CD4-positive, alpha-beta T cell treated with Interferon alpha-2 for 1 hour (primary cell): ENCODE measurements around the gene RFPL2.

ENCODE experiments used
- DNase-seq, 2 donors: peaks; one replicate each; pipeline ENCODE4 v3.0.0-alpha.2; 2020 to 2022

The RFPL2 gene

GRCh38 chr22:32204856-32205722 lies at the start of gene RFPL2:
RFPL2 (minus strand) TSS chr22:32205073; CDS start chr22:32202451, 2,622 bp downstream.
- peak; percentile 21 to 65 for DNase-seq

DNA sequence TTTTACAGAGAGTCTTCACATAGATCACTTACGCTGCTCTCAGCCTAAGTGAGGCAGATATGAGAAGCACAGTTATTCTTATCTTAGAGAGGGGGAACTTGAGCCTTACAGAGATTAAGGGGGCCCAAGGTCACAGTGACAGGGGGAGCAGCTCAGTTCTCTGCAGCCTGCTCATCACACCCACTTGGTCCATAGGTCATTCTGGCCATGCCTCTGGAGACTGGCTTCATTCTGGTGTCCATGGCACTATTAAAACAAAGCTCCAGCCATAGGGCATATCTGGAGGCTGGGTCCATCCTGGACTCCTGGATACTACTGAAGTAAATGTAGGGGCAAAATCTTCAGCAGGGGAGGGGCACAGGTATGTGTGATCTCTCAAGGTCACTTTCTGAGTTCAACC lies 44.4 kb upstream of the RFPL2 start:
- DNase-seq: no peak

DNA sequence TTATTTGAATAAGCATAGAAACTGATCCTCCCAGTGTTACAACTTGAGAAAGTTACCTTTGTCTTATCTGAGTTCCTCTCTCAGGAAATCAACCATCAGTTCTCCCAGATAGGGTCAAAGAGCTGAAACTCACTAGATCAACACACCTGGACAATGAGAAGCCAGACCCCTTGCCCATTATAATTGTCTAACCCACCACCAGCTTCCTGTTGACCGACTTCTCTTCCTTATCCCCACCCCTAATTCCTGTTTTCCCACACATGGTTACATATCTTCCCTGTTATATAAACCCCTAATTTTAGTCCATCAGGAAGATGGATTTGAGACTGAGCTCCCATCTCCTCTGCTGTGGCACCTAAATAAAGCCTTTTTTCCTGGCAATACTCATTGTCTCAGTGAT lies 43.4 kb upstream of the RFPL2 start:
- DNase-seq: no peak

- no peak for DNase-seq
These were observed 41.3 kb upstream of the RFPL2 start for GRCh38 chr22:32246166-32246565.

- no peak for DNase-seq
These were observed 40.2 kb upstream of the RFPL2 start for GRCh38 chr22:32245042-32245441.

- no peak for DNase-seq
These were observed 39.7 kb upstream of the RFPL2 start for GRCh38 chr22:32244547-32244946.

DNA sequence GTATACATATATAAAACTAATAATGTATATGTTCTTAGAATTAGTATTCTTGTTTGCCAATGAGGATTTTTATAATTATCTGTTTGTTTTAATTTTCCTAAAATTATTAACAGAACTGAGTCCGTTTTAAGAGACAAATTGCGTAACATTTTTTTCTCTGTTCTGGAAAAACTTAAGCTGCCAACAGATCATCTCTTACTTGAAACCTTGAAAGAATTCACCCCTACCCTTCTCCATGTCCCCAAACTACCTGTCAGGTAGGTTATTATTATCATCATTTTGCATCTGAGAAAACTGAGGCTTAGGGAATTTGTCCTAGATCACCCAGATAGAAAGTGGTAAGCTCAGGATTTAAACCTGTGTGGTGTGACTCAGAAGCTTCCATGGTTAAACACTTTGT lies 35.6 kb upstream of the RFPL2 start:
- DNase-seq: no peak

DNA sequence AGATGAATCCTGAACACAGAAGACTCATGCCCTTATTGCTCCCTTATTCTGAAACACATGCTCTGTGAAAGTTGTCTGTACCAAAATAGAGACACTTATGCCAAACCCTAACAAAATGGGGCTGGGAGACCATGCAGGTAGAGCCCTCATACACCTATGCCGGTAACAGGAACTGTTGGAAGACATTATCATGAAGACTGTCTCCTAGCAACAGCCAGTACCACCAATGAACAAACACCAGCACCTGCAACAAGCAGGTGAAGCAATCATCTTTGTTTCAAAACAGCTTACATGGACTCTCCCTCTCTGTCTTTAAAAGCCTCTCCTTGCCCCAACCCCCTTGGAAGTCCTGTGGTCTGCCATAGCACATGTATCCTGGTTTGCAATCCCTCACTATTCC lies 33.0 kb upstream of the RFPL2 start:
- no peak for DNase-seq

- DNase-seq: no peak
These were observed 32.1 kb upstream of the RFPL2 start for GRCh38 chr22:32236970-32237369.

- DNase-seq: no peak
These were observed 28.2 kb upstream of the RFPL2 start for GRCh38 chr22:32233091-32233490.

GRCh38 chr22:32232191-32232830 lies 27.4 kb upstream of the RFPL2 start:
- no peak for DNase-seq

GRCh38 chr22:32226326-32227104 lies 21.6 kb upstream of the RFPL2 start:
- DNase-seq: no peak

DNA sequence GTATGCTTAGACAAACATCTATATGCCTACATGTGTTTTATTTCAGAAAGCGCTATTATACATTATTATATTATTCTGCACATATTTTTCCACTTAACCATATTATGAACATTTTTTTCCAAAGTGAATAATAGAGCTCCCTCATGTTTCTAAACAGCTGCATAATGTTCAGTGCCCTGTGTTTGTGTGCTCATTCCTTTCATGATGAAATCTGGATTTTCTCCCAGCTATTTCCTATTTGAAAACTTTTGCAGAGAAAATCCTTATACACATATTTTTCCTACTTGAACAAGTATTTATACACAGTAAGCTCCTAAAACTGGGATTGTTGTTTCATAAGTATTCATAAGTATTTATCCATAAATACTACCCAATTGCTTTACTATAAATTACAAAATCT lies 18.1 kb upstream of the RFPL2 start:
- DNase-seq: no peak

DNA sequence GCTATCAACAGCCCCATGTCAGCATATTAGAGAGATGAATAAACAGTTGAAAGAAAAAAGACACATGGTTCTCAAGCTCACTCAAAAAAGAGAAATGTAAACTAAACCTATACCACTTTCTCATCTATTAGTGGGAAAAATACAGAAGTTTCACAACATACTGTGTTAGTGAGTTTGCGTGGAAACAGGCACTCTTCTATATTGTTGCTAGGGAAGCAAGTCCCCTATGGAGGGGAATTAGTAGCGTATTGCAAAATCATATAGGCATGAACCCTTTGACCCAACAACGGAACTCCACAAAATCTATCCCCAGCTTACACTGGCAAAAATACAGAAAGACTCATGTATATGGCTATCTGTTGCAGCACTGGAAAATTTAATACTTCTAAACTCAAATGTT lies 14.2 kb upstream of the RFPL2 start:
- peak; percentile 6 to 22 for DNase-seq

- peak; percentile 12 to 44 for DNase-seq
These were observed 13.6 kb upstream of the RFPL2 start for GRCh38 chr22:32218470-32218869.

DNA sequence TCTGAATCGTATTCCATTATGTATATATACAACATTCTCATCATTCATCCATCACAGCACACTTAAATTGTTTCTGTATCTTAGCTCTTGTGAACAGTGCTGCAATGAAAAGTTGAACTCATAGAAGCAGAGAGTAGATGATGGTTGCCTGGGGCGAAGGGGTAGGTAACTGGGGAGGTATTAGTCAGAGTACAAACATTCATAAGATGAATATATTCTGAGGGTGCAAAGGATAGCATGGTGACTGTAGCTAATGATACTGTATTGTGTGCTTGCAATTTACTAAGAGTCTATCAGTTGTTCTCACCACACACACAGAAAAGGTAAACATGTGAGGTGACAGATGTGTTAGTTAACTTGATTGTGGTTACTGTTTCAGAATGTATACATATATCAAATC lies 12.6 kb upstream of the RFPL2 start:
- no peak for DNase-seq

GRCh38 chr22:32216911-32217310 lies 12.0 kb upstream of the RFPL2 start:
- DNase-seq: no peak

DNA sequence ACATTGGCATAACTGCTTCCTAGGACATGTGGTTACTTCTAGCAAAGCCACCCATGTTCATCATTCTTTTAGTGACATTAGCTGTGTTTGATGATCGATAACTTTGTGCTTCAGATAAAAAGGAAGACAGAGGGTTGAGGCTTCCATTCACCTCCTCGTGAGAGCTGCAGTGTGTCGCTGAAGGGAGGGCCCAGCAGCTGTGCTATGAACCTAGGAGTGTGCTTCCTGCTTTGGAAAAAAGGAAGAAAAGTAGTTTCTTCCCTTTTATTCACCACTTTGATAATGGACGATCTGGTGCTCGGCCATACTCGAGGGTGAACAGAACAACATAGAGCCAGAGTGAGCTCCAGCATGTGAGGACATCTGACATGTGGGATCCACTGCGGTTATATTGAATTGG lies 6.1 kb upstream of the RFPL2 start:
- no peak for DNase-seq

DNA sequence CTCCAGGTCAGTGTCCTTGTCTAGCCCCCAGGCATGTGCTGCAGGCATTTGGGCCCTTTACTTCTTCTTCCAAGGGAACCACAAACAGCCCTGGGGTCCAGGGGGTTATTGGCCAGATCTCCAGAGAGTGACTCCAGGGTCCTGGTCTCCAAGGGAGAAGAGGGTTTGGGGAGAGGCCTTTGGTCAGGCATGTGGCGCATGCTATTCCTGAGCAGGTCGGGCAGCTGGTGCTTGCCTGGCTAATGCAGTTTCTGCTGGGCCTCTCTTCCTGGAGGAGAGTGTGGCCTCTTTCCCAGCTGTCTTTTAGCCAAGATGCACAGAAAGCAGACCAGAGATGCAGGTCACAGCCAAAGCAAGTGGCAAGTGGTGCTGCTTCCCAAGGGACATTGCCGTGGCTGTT lies 3.8 kb upstream of the RFPL2 start:
- no peak for DNase-seq

GRCh38 chr22:32207971-32208480 lies 3.2 kb upstream of the RFPL2 start:
- DNase-seq: no peak

DNA sequence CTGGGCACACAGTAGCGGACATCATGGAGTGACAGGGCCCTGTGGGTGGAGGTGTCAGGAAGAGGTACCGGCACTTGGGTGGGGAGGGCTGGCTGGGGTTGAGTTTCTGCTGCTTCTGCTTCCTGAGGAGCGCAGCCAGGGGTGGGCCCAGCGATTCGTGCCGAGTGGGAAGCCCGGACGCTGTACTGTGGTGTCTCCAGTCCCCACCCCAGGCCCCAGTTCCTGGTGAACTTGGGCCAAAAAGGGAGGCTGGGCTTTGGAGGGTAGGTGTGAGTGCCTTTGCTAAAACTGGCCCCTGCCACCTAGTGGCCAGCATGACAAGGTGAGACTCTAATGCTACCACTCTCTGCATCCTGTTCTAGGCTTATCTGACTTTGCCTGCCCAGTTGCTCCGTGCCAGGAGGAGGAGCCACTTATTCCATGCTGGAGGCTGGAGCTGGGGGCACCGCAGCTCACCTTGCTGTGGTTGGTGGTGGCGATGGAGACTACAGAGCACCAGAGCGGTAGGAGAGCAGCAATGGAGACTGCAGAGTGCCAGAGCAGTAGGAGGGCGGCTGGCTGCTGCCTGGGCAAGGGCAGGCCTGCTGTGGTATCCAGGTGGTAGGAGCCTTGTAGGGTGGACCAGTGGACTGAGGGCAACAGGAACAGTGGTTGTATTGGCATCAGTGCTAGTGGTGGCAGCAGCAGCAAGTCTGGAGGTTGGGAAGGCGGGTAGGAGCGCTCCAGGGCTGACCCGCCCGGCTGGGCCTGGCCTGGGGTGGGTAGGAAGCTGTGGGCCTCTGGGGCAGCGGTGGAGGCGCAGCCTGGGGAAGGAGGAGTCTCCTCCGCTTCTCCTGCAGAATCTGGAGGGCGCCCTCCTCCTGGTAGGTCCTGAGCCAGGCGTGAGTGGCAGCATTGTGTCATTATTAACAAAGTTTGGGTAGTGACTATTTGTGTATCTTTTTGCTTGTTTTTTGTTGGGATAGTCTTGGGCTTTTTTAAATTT lies 2.2 kb upstream of the RFPL2 start:
- peak; percentile 33 to 59 for DNase-seq
